ENCODE data around the gene ALDH1L1. TPM values are rescaled to one million over a fixed set of nuclear protein-coding genes. Genes with fewer than 3 reads are reported as not detected.

Gene ALDH1L1
- polyA plus RNA-seq, 3 donors = not detected

GRCh38 chr3:126109146-126109879 is 71.1 kb downstream of the ALDH1L1 start:
- H3K4me3 Mint-ChIP-seq = no peak overlapping the region
- no peaks in the 10 kb centered on the region for H3K79me2 ChIP-seq (ENCODE audit: insufficient read depth, low read length)

GRCh38 chr3:126108676-126109050 is 71.7 kb downstream of the ALDH1L1 start:
- no peak for DNase-seq
- Histone ChIP-seq H3K27me3 (ENCODE audit: control insufficient read depth in 2 of 2, insufficient read depth in 2 of 2, low read length in 2 of 2) (no peaks in the 10 kb centered on the region), H3K4me3 (replicated peaks in 1 of 3; ENCODE audit: low read depth in 2 of 3, low read length in 3 of 3) (no peak overlapping the region), H2AFZ (ENCODE audit: insufficient read depth, low read depth, low read length, poor library complexity, severe bottlenecking) (no peak overlapping the region), H3K79me2 (ENCODE audit: insufficient read depth, low read length) (no peaks in the 10 kb centered on the region), H3K27ac (ENCODE audit: low read depth in 1 of 2, low read length in 2 of 2) (no peak overlapping the region), H4K20me1 (ENCODE audit: insufficient read depth, low read length) (no peaks in the 10 kb centered on the region), H3K4me2 (replicated peaks; ENCODE audit: extremely low read depth, low read length, poor library complexity, severe bottlenecking) (no peak overlapping the region), H3K9ac (ENCODE audit: insufficient read depth, low read length, poor library complexity, severe bottlenecking) (no peak overlapping the region), H3K4me1 (ENCODE audit: control insufficient read depth in 1 of 2, insufficient read depth in 2 of 2, low read length in 2 of 2) (no peaks in the 10 kb centered on the region), H3K36me3 (replicated peaks in 1 of 2; ENCODE audit: control insufficient read depth in 1 of 2, insufficient read depth in 2 of 2, low read length in 2 of 2) (no peaks in the 10 kb centered on the region), H3K9me3 (replicated peaks in 1 of 2; ENCODE audit: control insufficient read depth in 1 of 2, insufficient read depth in 1 of 2, low read length in 2 of 2) (no peaks in the 10 kb centered on the region)
- H3K4me1 Mint-ChIP-seq = no peaks in the 10 kb centered on the region
- no peak overlapping the region for H3K27ac Mint-ChIP-seq
- no peaks in the 10 kb centered on the region for H3K36me3 Mint-ChIP-seq
- TF ChIP-seq, protein P1, sequence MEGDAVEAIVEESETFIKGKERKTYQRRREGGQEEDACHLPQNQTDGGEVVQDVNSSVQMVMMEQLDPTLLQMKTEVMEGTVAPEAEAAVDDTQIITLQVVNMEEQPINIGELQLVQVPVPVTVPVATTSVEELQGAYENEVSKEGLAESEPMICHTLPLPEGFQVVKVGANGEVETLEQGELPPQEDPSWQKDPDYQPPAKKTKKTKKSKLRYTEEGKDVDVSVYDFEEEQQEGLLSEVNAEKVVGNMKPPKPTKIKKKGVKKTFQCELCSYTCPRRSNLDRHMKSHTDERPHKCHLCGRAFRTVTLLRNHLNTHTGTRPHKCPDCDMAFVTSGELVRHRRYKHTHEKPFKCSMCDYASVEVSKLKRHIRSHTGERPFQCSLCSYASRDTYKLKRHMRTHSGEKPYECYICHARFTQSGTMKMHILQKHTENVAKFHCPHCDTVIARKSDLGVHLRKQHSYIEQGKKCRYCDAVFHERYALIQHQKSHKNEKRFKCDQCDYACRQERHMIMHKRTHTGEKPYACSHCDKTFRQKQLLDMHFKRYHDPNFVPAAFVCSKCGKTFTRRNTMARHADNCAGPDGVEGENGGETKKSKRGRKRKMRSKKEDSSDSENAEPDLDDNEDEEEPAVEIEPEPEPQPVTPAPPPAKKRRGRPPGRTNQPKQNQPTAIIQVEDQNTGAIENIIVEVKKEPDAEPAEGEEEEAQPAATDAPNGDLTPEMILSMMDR (IDR thresholded peaks at IDR 0.05) = no peak
- no peaks in the 10 kb centered on the region for H3K9me3 Mint-ChIP-seq
- WGBS (ENCODE audit: insufficient coverage) = 95% methylated on average over 3 of the region's 5 CpGs
- H3K4me3 Mint-ChIP-seq = no peak overlapping the region
- peaks cover 0 to 6% (median 6%) of the 10 kb centered on the region in 3 donors for H3K27me3 Mint-ChIP-seq (ENCODE audit: low read depth in 3 of 3)
- intact Hi-C loops (cut with micrococcal nuclease) = no loop called here

More at GRCh38 chr3:126109146-126109879, 71.1 kb downstream of the ALDH1L1 start:
- DNase-seq = no peak
- intact Hi-C loops (cut with micrococcal nuclease) = no loop called here
- H3K27ac ChIP-seq (ENCODE audit: low read depth in 1 of 2, low read length in 2 of 2) = no peak overlapping the region
- H3K36me3 ChIP-seq (replicated peaks in 1 of 2; ENCODE audit: control insufficient read depth in 1 of 2, insufficient read depth in 2 of 2, low read length in 2 of 2) = no peaks in the 10 kb centered on the region
- no peak overlapping the region for H3K4me2 ChIP-seq (replicated peaks; ENCODE audit: extremely low read depth, low read length, poor library complexity, severe bottlenecking)
- no peak overlapping the region for H3K4me3 ChIP-seq (replicated peaks in 1 of 3; ENCODE audit: low read depth in 2 of 3, low read length in 3 of 3)
- H3K27ac Mint-ChIP-seq = no peak overlapping the region
- no peaks in the 10 kb centered on the region for H3K27me3 ChIP-seq (ENCODE audit: control insufficient read depth in 2 of 2, insufficient read depth in 2 of 2, low read length in 2 of 2)
- no peaks in the 10 kb centered on the region for H3K4me1 ChIP-seq (ENCODE audit: control insufficient read depth in 1 of 2, insufficient read depth in 2 of 2, low read length in 2 of 2)
- H2AFZ ChIP-seq (ENCODE audit: insufficient read depth, low read depth, low read length, poor library complexity, severe bottlenecking) = no peak overlapping the region
- TF ChIP-seq, protein P1 (IDR thresholded peaks at IDR 0.05) = no peak
- H3K9ac ChIP-seq (ENCODE audit: insufficient read depth, low read length, poor library complexity, severe bottlenecking) = no peak overlapping the region
- H3K9me3 ChIP-seq (replicated peaks in 1 of 2; ENCODE audit: control insufficient read depth in 1 of 2, insufficient read depth in 1 of 2, low read length in 2 of 2) = no peaks in the 10 kb centered on the region
- H3K36me3 Mint-ChIP-seq = no peaks in the 10 kb centered on the region
- H4K20me1 ChIP-seq (ENCODE audit: insufficient read depth, low read length) = no peaks in the 10 kb centered on the region
- H3K27me3 Mint-ChIP-seq (ENCODE audit: low read depth in 3 of 3) = peaks cover 0 to 6% (median 6%) of the 10 kb centered on the region in 3 donors
- H3K9me3 Mint-ChIP-seq = no peaks in the 10 kb centered on the region
- 95% methylated on average over 11 of the region's 13 CpGs for WGBS (ENCODE audit: insufficient coverage)
- H3K4me1 Mint-ChIP-seq = no peaks in the 10 kb centered on the region
